IMR-90 (cell line): Measurements from ENCODE around the gene TTLL11. TPM values are rescaled to one million over a fixed set of nuclear protein-coding genes. Genes with fewer than 3 reads are reported as not detected.

Experiments used
- ATAC-seq: fragments of 200-7000 bp; cut with Tn5 transposase; 2 replicates; pipeline ENCODE4 v1.9.1; 2020; ENCODE audit warnings: low read depth, mild to moderate bottlenecking, moderate library complexity
- BruUV-seq: library from RNA; stranded (reverse); fragments of 400-500 nt; replicated peaks from 2 replicates; lab custom pipeline; 2021; lab: Mats Ljungman, UMichigan
- CTCF ChIA-PET: fragments of 300-600 bp; formaldehyde crosslinking; extraction: SDS; loops from one replicate; lab custom pipeline; 2021; ENCODE audit warnings: antibody characterized with exemption; lab: Yijun Ruan, JAX
- POLR2A ChIA-PET: fragments of 300-600 bp; sonication (Branson Sonifier 250); formaldehyde crosslinking; loops from one replicate; lab custom pipeline; 2022; ENCODE audit warnings: antibody characterized with exemption; ENCODE audit not compliant: unreplicated experiment; lab: Charles Lee
- DNase-seq: peaks from one replicate; pipeline ENCODE4 v3.0.0; 2013
- H2AFZ ChIP-seq: replicated peaks from 2 replicates; pipeline ENCODE3; 2013; ENCODE audit warnings: low read length, mild to moderate bottlenecking; ENCODE audit not compliant: poor library complexity
- H2AK5ac ChIP-seq: 2 replicates; pipeline ENCODE4 v1.6.1; 2013; ENCODE audit warnings: low read depth, low read length, inconsistent platforms
- H2AK9ac ChIP-seq: replicated peaks from 2 replicates; pipeline ENCODE3; 2013; ENCODE audit warnings: mild to moderate bottlenecking, low read depth, low read length, moderate library complexity; ENCODE audit not compliant: poor library complexity
- H2BK120ac ChIP-seq: 2 replicates; pipeline ENCODE4 v1.6.1; 2013; ENCODE audit warnings: low read depth, low read length, inconsistent platforms
- H2BK15ac ChIP-seq: 3 replicates; pipeline ENCODE4 v1.6.1; 2013; ENCODE audit warnings: low read depth, low read length, inconsistent platforms
- H2BK20ac ChIP-seq: 2 replicates; pipeline ENCODE4 v1.6.1; 2013; ENCODE audit warnings: low read depth, mild to moderate bottlenecking, inconsistent platforms, low read length, moderate library complexity
- H2BK5ac ChIP-seq: 2 replicates; pipeline ENCODE4 v1.6.1; 2013; ENCODE audit warnings: mild to moderate bottlenecking, low read depth, low read length, inconsistent platforms; ENCODE audit not compliant: poor library complexity, severe bottlenecking
- H3K14ac ChIP-seq: replicated peaks from 2 replicates; pipeline ENCODE4 v1.6.1; 2013; ENCODE audit warnings: low read depth, low read length, inconsistent platforms
- H3K18ac ChIP-seq: 2 replicates; pipeline ENCODE4 v1.6.1; 2013; ENCODE audit warnings: low read depth, low read length, control low read depth
- H3K23ac ChIP-seq: 2 replicates; pipeline ENCODE4 v1.6.1; 2013; ENCODE audit warnings: low read depth, low read length, inconsistent platforms
- H3K27ac ChIP-seq: 2 replicates; pipeline ENCODE4 v1.5.1; 2013; ENCODE audit warnings: mild to moderate bottlenecking, control low read depth, low read length; ENCODE audit not compliant: insufficient read depth
- H3K27me3 ChIP-seq: 2 replicates; pipeline ENCODE4 v1.6.1; 2013; ENCODE audit warnings: low read length; ENCODE audit not compliant: control insufficient read depth, insufficient read depth
- H3K36me3 ChIP-seq: 2 replicates; pipeline ENCODE4 v1.6.1; 2013; ENCODE audit warnings: low read length, mixed read lengths; ENCODE audit not compliant: control insufficient read depth, insufficient read depth
- H3K4ac ChIP-seq: 2 replicates; pipeline ENCODE4 v1.6.1; 2013; ENCODE audit warnings: low read depth, low read length, inconsistent platforms
- H3K4me1 ChIP-seq: 2 replicates; pipeline ENCODE4 v1.6.1; 2013; ENCODE audit warnings: low read length, mixed read lengths; ENCODE audit not compliant: control insufficient read depth, insufficient read depth
- H3K4me2 ChIP-seq: 2 replicates; pipeline ENCODE4 v1.6.1; 2013; ENCODE audit warnings: low read depth, mild to moderate bottlenecking, control low read depth, low read length, moderate library complexity
- H3K4me3 ChIP-seq: 2 replicates; pipeline ENCODE4 v1.5.1; 2013; ENCODE audit warnings: low read depth, mild to moderate bottlenecking, control low read depth, low read length, moderate library complexity; ENCODE audit not compliant: insufficient read depth
- H3K56ac ChIP-seq: 2 replicates; pipeline ENCODE4 v1.6.1; 2013; ENCODE audit warnings: low read length, inconsistent platforms; ENCODE audit not compliant: insufficient read depth; ENCODE audit errors: extremely low read depth
- H3K79me1 ChIP-seq, 2 experiments: 2 replicates each; pipeline ENCODE4 v1.6.1; 2013; ENCODE audit warnings: low read length in 2 of 2, inconsistent platforms in 1 of 2, low read depth in 1 of 2
- H3K9ac ChIP-seq: 2 replicates; pipeline ENCODE4 v1.6.1; 2013; ENCODE audit warnings: low read depth, low read length, control low read depth
- H3K9me1 ChIP-seq: 2 replicates; pipeline ENCODE4 v1.6.1; 2013; ENCODE audit warnings: low read length, inconsistent platforms; ENCODE audit not compliant: insufficient read depth
- H3K9me3 ChIP-seq: 2 replicates; pipeline ENCODE4 v1.6.1; 2013; ENCODE audit warnings: low read length; ENCODE audit not compliant: control insufficient read depth, insufficient read depth
- H4K20me1 ChIP-seq: 2 replicates; pipeline ENCODE4 v1.6.1; 2013; ENCODE audit warnings: low read length, inconsistent platforms; ENCODE audit not compliant: insufficient read depth
- H4K5ac ChIP-seq: 2 replicates; pipeline ENCODE4 v1.6.1; 2013; ENCODE audit warnings: mild to moderate bottlenecking, low read depth, low read length, control low read depth
- H4K8ac ChIP-seq, 2 experiments: 2 replicates each; pipeline ENCODE4 v1.6.1; 2013; ENCODE audit warnings: low read depth in 2 of 2, low read length in 2 of 2, control low read depth in 1 of 2, inconsistent platforms in 1 of 2
- H4K91ac ChIP-seq: 2 replicates; pipeline ENCODE4 v1.6.1; 2013; ENCODE audit warnings: low read depth, low read length, inconsistent platforms; ENCODE audit not compliant: insufficient read depth
- BHLHE40 ChIP-seq: fragments of 150-350 bp; IDR thresholded peaks from 2 replicates; pipeline ENCODE4 v1.6.1; 2016; ENCODE audit warnings: mild to moderate bottlenecking, low read depth, low read length
- CEBPB ChIP-seq: IDR thresholded peaks from 2 replicates; pipeline ENCODE4 v1.6.1; 2012; ENCODE audit warnings: low read depth, low read length, improper control_type of control experiment
- CHD1 ChIP-seq: IDR thresholded peaks from 2 replicates; pipeline ENCODE4 v1.6.1; 2012; ENCODE audit warnings: low read depth, low read length, improper control_type of control experiment
- CTCF ChIP-seq: conservative IDR thresholded peaks from 2 replicates; pipeline ENCODE4 v1.5.1; 2012; ENCODE audit warnings: mild to moderate bottlenecking, low read depth, low read length, improper control_type of control experiment
- ELK1 ChIP-seq: fragments of 150-350 bp; IDR thresholded peaks from 2 replicates; pipeline ENCODE4 v1.6.1; 2016; ENCODE audit warnings: low read depth, mild to moderate bottlenecking, low read length, moderate library complexity, borderline replicate concordance
- FOS ChIP-seq: fragments of 150-350 bp; IDR thresholded peaks from 2 replicates; pipeline ENCODE4 v1.6.1; 2016; ENCODE audit warnings: low read depth, low read length
- MAFK ChIP-seq: IDR thresholded peaks from 2 replicates; pipeline ENCODE4 v1.6.1; 2012; ENCODE audit warnings: low read depth, low read length, improper control_type of control experiment
- MAZ ChIP-seq: IDR thresholded peaks from 2 replicates; pipeline ENCODE4 v1.6.1; 2012; ENCODE audit warnings: low read depth, mild to moderate bottlenecking, low read length, improper control_type of control experiment, moderate library complexity, borderline replicate concordance
- MXI1 ChIP-seq: IDR thresholded peaks from 2 replicates; pipeline ENCODE4 v1.6.1; 2012; ENCODE audit warnings: low read depth, mild to moderate bottlenecking, low read length, moderate library complexity, borderline replicate concordance
- NFE2L2 ChIP-seq: fragments of 150-350 bp; IDR thresholded peaks from 2 replicates; pipeline ENCODE4 v1.6.1; 2016; ENCODE audit warnings: low read depth, mild to moderate bottlenecking, low read length
- POLR2A ChIP-seq: IDR thresholded peaks from 2 replicates; pipeline ENCODE4 v1.6.1; 2012; ENCODE audit warnings: mild to moderate bottlenecking, low read depth, low read length
- RAD21 ChIP-seq: IDR thresholded peaks from 2 replicates; pipeline ENCODE4 v1.6.1; 2012; ENCODE audit warnings: low read length, improper control_type of control experiment
- RCOR1 ChIP-seq: IDR thresholded peaks from 2 replicates; pipeline ENCODE4 v1.6.1; 2012; ENCODE audit warnings: mild to moderate bottlenecking, low read length, improper control_type of control experiment; ENCODE audit not compliant: insufficient replicate concordance
- RFX5 ChIP-seq: IDR thresholded peaks from 2 replicates; pipeline ENCODE4 v1.8.0; 2012; ENCODE audit warnings: low read depth, mild to moderate bottlenecking, low read length, moderate library complexity
- SMC3 ChIP-seq: fragments of 150-350 bp; IDR thresholded peaks from 2 replicates; pipeline ENCODE4 v1.6.1; 2016; ENCODE audit warnings: low read depth, mild to moderate bottlenecking, antibody characterized with exemption, low read length, moderate library complexity
- USF2 ChIP-seq: fragments of 150-350 bp; IDR thresholded peaks from 2 replicates; pipeline ENCODE4 v1.6.1; 2017; ENCODE audit warnings: mild to moderate bottlenecking, antibody characterized with exemption, low read length, low read depth
- WGBS, 2 experiments: methylation state at CpG; one replicate each; pipeline versions ENCODE4 v1.1.5 to v1.1.7; 2013; ENCODE audit warnings: missing lambda C conversion rate in 2 of 2; ENCODE audit not compliant: insufficient read length in 1 of 2; ENCODE audit errors: extremely low coverage in 2 of 2; 5-methylcytosine and 5-hydroxymethylcytosine counted together
- dilution Hi-C: fragments of 300-500 bp; cut with HindIII; formaldehyde crosslinking; loops from one replicate; pipeline ENCODE4 v1.14.3; 2018; ENCODE audit warnings: low sequenced_read_pairs; ENCODE audit not compliant: unreplicated experiment
- in situ Hi-C: fragments of 300-500 bp; cut with MboI; formaldehyde crosslinking; loops from 3 replicates; pipeline ENCODE4 v1.14.3; 2019; ENCODE audit warnings: low sequenced_read_pairs, inconsistent platforms, mixed read lengths
- intact Hi-C: fragments of 100-400 bp; cut with micrococcal nuclease; formaldehyde crosslinking; loops from 2 replicates; pipeline ENCODE4 v1.10.0; 2022
- polyA plus RNA-seq, 3 experiments: library from polyadenylated mRNA; depleted of rRNA; stranded (reverse); fragments of >200 nt; gene quantifications; 2 replicates each; pipeline ENCODE4 v1.2.3, GENCODE V29; 2012; ENCODE audit warnings: low replicate concordance in 1 of 3
- total RNA-seq: library from RNA; depleted of rRNA; stranded (reverse); fragments of >200 nt; gene quantifications from 2 replicates; pipeline ENCODE4 v1.2.3, GENCODE V29; 2012

The TTLL11 gene
- total and polyA plus RNA-seq, 2 of the 4 experiments (the other 2 are of a cell fraction): 2.0 to 4.6 TPM

- Histone ChIP-seq H4K20me1 (no peaks in the 10 kb centered on the region), H3K9ac (no peak overlapping the region), H4K91ac (peak overlapping the region; percentile 43), H2AFZ (no peak overlapping the region), H2AK9ac (no peak overlapping the region), H3K4ac (peak overlapping the region; percentile 44), H3K23ac (peak overlapping the region; percentile 55; the same call in 1 of the 2 replicates), H3K9me1 (peaks cover 22% of the 10 kb centered on the region), H3K36me3 (no peaks in the 10 kb centered on the region), H4K5ac (no peak overlapping the region; the same call in 1 of the 2 replicates), H3K9me3 (no peaks in the 10 kb centered on the region), H3K4me1 (peaks cover 22% of the 10 kb centered on the region), H2BK15ac (peak overlapping the region; percentile 79; the same call in 2 of the 3 replicates), H2BK120ac (peak overlapping the region; percentile 70), H3K56ac (no peak overlapping the region), H3K27me3 (no peaks in the 10 kb centered on the region), H3K4me3 (no peak overlapping the region), H3K4me2 (peak overlapping the region; percentile 21; the same call in 1 of the 2 replicates), H3K14ac (peak overlapping the region; percentile 39; the same call in 1 of the 2 replicates), H2BK5ac (peak overlapping the region; percentile 57), H2AK5ac (peak overlapping the region; percentile 79; the same call in 1 of the 2 replicates), H3K18ac (peak overlapping the region; percentile 75; the same call in 1 of the 2 replicates), H3K27ac (peak overlapping the region; percentile 59; the same call in 1 of the 2 replicates), H2BK20ac (peak overlapping the region; percentile 89), H4K8ac (peak overlapping the region in 1 of 2 experiments; percentile 41; a peak in 1 of 4 replicates), H3K79me1 (no peaks in the 10 kb centered on the region)
- WGBS, 2 experiments: no CpG with 5 or more reads among the region's 2 CpGs
- ATAC-seq (peak; percentile 84), DNase-seq (peak; percentile 87)
- BruUV-seq: no TSS peak
- intact Hi-C loops: no loop called here
- dilution Hi-C loops: no loop called here
- ChIA-PET CTCF (interaction anchor here (0.7 to 1.5 kb wide), 3 partner anchors 19 to 142 kb away, joined by 3 read pairs; no protein-coding TSS in a partner anchor), POLR2A (no interaction called here)
- TF ChIP-seq MXI1: no peak
- TF ChIP-seq FOS: peak; percentile 65
- TF ChIP-seq MAFK: no peak
- TF ChIP-seq MAZ: no peak
- no peak for TF ChIP-seq CTCF
- TF ChIP-seq CHD1: no peak
- no peak for TF ChIP-seq RFX5
- TF ChIP-seq NFE2L2: no peak
- no peak for TF ChIP-seq SMC3
- TF ChIP-seq RCOR1: no peak
- TF ChIP-seq BHLHE40: peak; percentile 59; the same call in 1 of the 2 replicates
- TF ChIP-seq POLR2A: no peak
- no peak for TF ChIP-seq RAD21
- no peak for TF ChIP-seq USF2
- TF ChIP-seq ELK1: no peak
- TF ChIP-seq CEBPB: peak; percentile 68
- in situ Hi-C loops: no loop called here
These were observed 250.5 kb downstream of the TTLL11 start for GRCh38 chr9:121842612-121842978.
